NCI-H128 (cell line): ENCODE measurements around the gene GARIN6.
"Not testable (repeated sequence)": the region's sequence is repeated elsewhere in the genome, so short reads cannot be mapped to it uniquely, and the experiment has no call there.

Experiments
- DNase-seq: peaks from one replicate; lab custom pipeline; 2025; ENCODE audit not compliant: unreplicated experiment; lab: John Stamatoyannopoulos, UW

The GARIN6 gene

GRCh38 chr12:99647453-99647852, at the start of gene GARIN6:
TSS of gene GARIN6 (plus strand) at chr12:99647753. CDS start at chr12:99648175, 422 bp downstream.
- no peak for DNase-seq

DNA sequence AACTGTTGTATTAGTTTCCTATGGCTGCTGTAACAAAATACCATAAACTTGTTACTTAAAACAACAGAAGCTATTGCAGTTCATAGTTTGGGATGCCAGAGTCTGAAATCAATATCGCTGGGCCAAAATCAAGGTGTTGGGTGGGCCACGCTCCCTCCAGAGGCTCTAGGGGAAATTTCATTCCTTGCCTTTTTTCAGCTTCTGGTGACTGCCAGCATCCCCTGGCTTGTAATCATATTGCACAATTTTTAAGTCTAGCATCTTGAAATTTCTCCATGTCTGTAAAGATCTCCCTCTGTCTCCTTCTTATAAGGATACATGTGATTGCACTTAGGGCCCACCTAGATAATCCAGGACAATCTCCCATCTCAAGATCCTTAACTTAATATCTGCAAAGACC, 48.8 kb upstream of the GARIN6 start:
- no peak for DNase-seq

- no peak for DNase-seq
These were observed 47.2 kb upstream of the GARIN6 start for GRCh38 chr12:99600388-99600787.

- DNase-seq, result no peak
These were observed 37.9 kb upstream of the GARIN6 start for GRCh38 chr12:99609455-99610181.

- no peak for DNase-seq
These were observed 36.4 kb upstream of the GARIN6 start for GRCh38 chr12:99611117-99611516.

GRCh38 chr12:99611599-99611998, 36.0 kb upstream of the GARIN6 start:
- DNase-seq, result no peak

- DNase-seq, result no peak
These were observed 28.9 kb upstream of the GARIN6 start for GRCh38 chr12:99618657-99619056.

- DNase-seq, result no peak
These were observed 28.0 kb upstream of the GARIN6 start for GRCh38 chr12:99619389-99620158.

- no peak for DNase-seq
These were observed 27.4 kb upstream of the GARIN6 start for GRCh38 chr12:99620159-99620479.

DNA sequence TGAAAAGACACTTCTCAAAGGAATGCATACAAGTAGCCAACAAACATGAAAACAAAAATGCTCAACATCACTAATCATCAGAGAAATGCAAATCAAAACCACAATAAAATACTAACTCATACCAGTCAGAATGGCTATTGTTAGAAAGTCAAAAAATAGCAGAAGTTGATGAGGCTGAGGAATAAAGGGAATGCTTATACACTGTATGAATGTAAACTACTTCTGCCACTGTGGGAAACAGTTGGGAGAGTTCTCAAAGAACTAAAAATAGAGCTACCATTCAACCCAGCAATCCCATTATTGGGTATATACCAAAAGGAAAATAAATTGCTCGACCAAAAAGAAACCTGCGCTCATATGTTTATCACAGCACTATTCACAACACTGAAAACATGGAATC, 23.0 kb upstream of the GARIN6 start:
- DNase-seq, result not testable (repeated sequence)

GRCh38 chr12:99627459-99627858, 20.1 kb upstream of the GARIN6 start:
- DNase-seq, result no peak

GRCh38 chr12:99644629-99645028, 2.9 kb upstream of the GARIN6 start:
- no peak for DNase-seq

- DNase-seq, result no peak
These were observed 630 bp downstream of the GARIN6 start for GRCh38 chr12:99648183-99648582.

DNA sequence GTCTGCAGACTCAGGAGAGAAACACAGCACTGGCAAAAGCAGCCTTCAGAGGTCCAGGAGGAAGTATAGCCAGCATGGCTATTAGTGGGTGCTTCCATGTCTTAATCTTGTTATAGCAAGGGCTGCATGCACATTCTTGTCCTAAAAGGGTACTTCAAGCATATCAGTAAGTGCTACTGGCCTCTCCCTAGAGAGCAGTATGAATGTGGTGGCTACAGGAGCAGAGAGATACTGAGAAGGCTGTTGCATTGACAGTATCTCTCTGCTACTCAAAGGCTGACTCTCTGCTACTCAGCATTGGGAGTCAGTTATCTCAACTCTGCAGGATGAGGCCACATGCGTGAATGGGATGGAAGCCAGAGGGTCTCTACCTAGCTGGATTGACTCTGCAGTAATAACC, 2.0 kb downstream of the GARIN6 start:
- no peak for DNase-seq

- DNase-seq, result no peak
These were observed 11.3 kb downstream of the GARIN6 start for GRCh38 chr12:99658671-99659349.

GRCh38 chr12:99670635-99671034, 23.1 kb downstream of the GARIN6 start:
- no peak for DNase-seq

- DNase-seq, result no peak
These were observed 32.7 kb downstream of the GARIN6 start for GRCh38 chr12:99680276-99680675.

GRCh38 chr12:99686142-99686541, 38.6 kb downstream of the GARIN6 start:
- DNase-seq, result no peak

GRCh38 chr12:99695050-99695449, 47.5 kb downstream of the GARIN6 start:
- DNase-seq, result no peak
